Panc1 (cell line): ENCODE measurements around the gene SHISAL2A. TPM values are rescaled to one million over a fixed set of nuclear protein-coding genes. Genes with fewer than 3 reads are reported as not detected.

Experiments used
- ATAC-seq: fragments of 200-7000 bp; cut with Tn5 transposase; 2 replicates; pipeline ENCODE4 v1.9.1; 2020; ENCODE audit warnings: mild to moderate bottlenecking, moderate library complexity
- BruUV-seq: library from RNA; stranded (reverse); fragments of 400-500 nt; replicated peaks from 2 replicates; lab custom pipeline; 2021; lab: Mats Ljungman, UMichigan
- CTCF ChIA-PET: fragments of 300-600 bp; sonication (Branson Sonifier 250); formaldehyde crosslinking; loops from one replicate; lab custom pipeline; 2022; ENCODE audit warnings: antibody characterized with exemption; lab: Charles Lee
- POLR2A ChIA-PET: fragments of 300-600 bp; sonication (Branson Sonifier 250); formaldehyde crosslinking; loops from one replicate; lab custom pipeline; 2022; ENCODE audit warnings: antibody characterized with exemption; lab: Charles Lee
- DNase-seq: peaks from one replicate; pipeline ENCODE4 v3.0.0-alpha.2; 2010; ENCODE audit warnings: low read depth, low spot score
- H3K27ac ChIP-seq: 2 replicates; pipeline ENCODE4 v1.5.1; 2011; ENCODE audit warnings: mild to moderate bottlenecking, low read length, inconsistent platforms
- H3K27me3 ChIP-seq: fragments of 200-500 bp; sonication (Bioruptor generic); 2 replicates; pipeline ENCODE4 v1.6.0; 2014; ENCODE audit warnings: low read length, inconsistent platforms; ENCODE audit not compliant: control insufficient read depth, insufficient read depth
- H3K36me3 ChIP-seq: fragments of 200-500 bp; sonication (Bioruptor generic); 2 replicates; pipeline ENCODE4 v1.5.1; 2014; ENCODE audit warnings: inconsistent platforms, mild to moderate bottlenecking, low read length, moderate library complexity; ENCODE audit not compliant: control insufficient read depth, insufficient read depth
- H3K4me1 ChIP-seq: 2 replicates; pipeline ENCODE4 v1.5.1; 2011; ENCODE audit warnings: inconsistent platforms, mild to moderate bottlenecking, low read length, moderate library complexity; ENCODE audit not compliant: control insufficient read depth, insufficient read depth
- H3K4me3 ChIP-seq, 2 experiments: 2 replicates each; pipeline ENCODE4 v1.5.1; 2011 to 2012; ENCODE audit warnings: low read depth in 2 of 2, low read length in 2 of 2, mild to moderate bottlenecking in 2 of 2, inconsistent platforms in 1 of 2, moderate library complexity in 1 of 2
- H3K9me3 ChIP-seq: fragments of 200-500 bp; sonication (Bioruptor generic); 2 replicates; pipeline ENCODE4 v1.5.1; 2014; ENCODE audit warnings: low read depth, mild to moderate bottlenecking, inconsistent platforms, low read length, moderate library complexity; ENCODE audit not compliant: control insufficient read depth, insufficient read depth
- POLR2AphosphoS5 ChIP-seq: IDR thresholded peaks from 2 replicates; pipeline ENCODE4 v1.6.1; 2012; ENCODE audit warnings: mild to moderate bottlenecking, low read depth, low read length, moderate library complexity
- SIN3A ChIP-seq: IDR thresholded peaks from 2 replicates; pipeline ENCODE4 v1.6.1; 2012; ENCODE audit warnings: low read depth, mild to moderate bottlenecking, low read length, moderate library complexity, borderline replicate concordance; ENCODE audit not compliant: insufficient read depth
- TCF7L2 ChIP-seq: IDR thresholded peaks from 2 replicates; pipeline ENCODE4 v1.6.1; 2011; ENCODE audit warnings: mild to moderate bottlenecking, low read depth, low read length, inconsistent platforms
- in situ Hi-C: cut with HindIII; loops from 2 replicates; pipeline ENCODE4 v1.10.0; 2016; ENCODE audit warnings: low sequenced_read_pairs, low pct_unique_long_range_greater_than_20kb
- intact Hi-C: fragments of 100-400 bp; cut with micrococcal nuclease; formaldehyde crosslinking; loops from one replicate; pipeline ENCODE4 v1.10.0; 2022; ENCODE audit not compliant: unreplicated experiment
- total RNA-seq: library from RNA; stranded (reverse); gene quantifications from one replicate; pipeline ENCODE4 v1.2.1, GENCODE V29; 2021; ENCODE audit not compliant: unreplicated experiment
- TF ChIP-seq, protein P1 (sequence below), 2 experiments: IDR thresholded peaks; 2 replicates each; pipeline ENCODE4 v1.6.1; 2011 to 2012; ENCODE audit warnings: low read depth in 2 of 2, control low read depth in 1 of 2, low read length in 1 of 2, mild to moderate bottlenecking in 1 of 2, moderate library complexity in 1 of 2; ENCODE audit not compliant: insufficient read depth in 1 of 2
- TF ChIP-seq, protein P2 (sequence below): fragments of 450-650 bp; IDR thresholded peaks from 2 replicates; pipeline ENCODE4 v1.5.1; 2017; ENCODE audit warnings: mild to moderate bottlenecking

Gene SHISAL2A
- total RNA-seq, 1 experiment from 2014 or later, result 0.23 TPM

DNA sequence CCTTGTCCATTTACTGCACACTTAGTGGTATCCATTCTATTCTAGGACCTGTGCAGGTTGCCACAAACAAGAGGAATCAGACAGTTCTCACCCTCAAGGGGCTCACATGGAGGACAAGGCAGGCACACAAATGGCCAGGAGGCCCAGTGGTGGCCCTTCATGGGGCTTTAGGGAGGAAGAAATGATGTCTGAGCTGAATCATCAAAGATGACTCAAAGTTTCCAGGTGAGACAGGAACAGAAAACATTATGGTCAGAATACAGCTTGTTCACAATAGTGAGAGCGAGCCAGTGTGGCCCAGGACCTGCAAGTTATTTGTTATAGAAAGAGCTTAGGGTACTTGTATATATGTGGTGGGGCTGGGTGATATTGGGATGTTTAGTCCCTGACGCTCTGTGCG lies 26.4 kb downstream of the SHISAL2A start:
- ChIA-PET POLR2A (interaction anchor here (0.6 kb wide), 1 partner anchor 89 kb away, joined by 7 read pairs; no protein-coding TSS in a partner anchor), CTCF (no interaction called here)
- DNase-seq (no peak), ATAC-seq (no peak)
- no TSS peak for BruUV-seq
- Histone ChIP-seq H3K9me3 (no peaks in the 10 kb centered on the region), H3K4me1 (peaks cover 17% of the 10 kb centered on the region; the same call in 1 of the 2 replicates), H3K27me3 (no peaks in the 10 kb centered on the region), H3K4me3 (no peak overlapping the region), H3K27ac (no peak overlapping the region), H3K36me3 (no peaks in the 10 kb centered on the region)
- intact Hi-C loops, result loop anchor here (1.0 kb wide), 1 partner anchor 14 kb away; no protein-coding TSS in a partner anchor
- in situ Hi-C loops, result no loop called here
- TF ChIP-seq SIN3A (no peak), POLR2AphosphoS5 (no peak), TCF7L2 (no peak)
- TF ChIP-seq, protein P1, sequence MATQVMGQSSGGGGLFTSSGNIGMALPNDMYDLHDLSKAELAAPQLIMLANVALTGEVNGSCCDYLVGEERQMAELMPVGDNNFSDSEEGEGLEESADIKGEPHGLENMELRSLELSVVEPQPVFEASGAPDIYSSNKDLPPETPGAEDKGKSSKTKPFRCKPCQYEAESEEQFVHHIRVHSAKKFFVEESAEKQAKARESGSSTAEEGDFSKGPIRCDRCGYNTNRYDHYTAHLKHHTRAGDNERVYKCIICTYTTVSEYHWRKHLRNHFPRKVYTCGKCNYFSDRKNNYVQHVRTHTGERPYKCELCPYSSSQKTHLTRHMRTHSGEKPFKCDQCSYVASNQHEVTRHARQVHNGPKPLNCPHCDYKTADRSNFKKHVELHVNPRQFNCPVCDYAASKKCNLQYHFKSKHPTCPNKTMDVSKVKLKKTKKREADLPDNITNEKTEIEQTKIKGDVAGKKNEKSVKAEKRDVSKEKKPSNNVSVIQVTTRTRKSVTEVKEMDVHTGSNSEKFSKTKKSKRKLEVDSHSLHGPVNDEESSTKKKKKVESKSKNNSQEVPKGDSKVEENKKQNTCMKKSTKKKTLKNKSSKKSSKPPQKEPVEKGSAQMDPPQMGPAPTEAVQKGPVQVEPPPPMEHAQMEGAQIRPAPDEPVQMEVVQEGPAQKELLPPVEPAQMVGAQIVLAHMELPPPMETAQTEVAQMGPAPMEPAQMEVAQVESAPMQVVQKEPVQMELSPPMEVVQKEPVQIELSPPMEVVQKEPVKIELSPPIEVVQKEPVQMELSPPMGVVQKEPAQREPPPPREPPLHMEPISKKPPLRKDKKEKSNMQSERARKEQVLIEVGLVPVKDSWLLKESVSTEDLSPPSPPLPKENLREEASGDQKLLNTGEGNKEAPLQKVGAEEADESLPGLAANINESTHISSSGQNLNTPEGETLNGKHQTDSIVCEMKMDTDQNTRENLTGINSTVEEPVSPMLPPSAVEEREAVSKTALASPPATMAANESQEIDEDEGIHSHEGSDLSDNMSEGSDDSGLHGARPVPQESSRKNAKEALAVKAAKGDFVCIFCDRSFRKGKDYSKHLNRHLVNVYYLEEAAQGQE (IDR thresholded peaks at IDR 0.05; ENCODE audit: insufficient read depth in 1 of 2, low read depth in 2 of 2, low read length in 1 of 2), result no peak
- TF ChIP-seq, protein P2, sequence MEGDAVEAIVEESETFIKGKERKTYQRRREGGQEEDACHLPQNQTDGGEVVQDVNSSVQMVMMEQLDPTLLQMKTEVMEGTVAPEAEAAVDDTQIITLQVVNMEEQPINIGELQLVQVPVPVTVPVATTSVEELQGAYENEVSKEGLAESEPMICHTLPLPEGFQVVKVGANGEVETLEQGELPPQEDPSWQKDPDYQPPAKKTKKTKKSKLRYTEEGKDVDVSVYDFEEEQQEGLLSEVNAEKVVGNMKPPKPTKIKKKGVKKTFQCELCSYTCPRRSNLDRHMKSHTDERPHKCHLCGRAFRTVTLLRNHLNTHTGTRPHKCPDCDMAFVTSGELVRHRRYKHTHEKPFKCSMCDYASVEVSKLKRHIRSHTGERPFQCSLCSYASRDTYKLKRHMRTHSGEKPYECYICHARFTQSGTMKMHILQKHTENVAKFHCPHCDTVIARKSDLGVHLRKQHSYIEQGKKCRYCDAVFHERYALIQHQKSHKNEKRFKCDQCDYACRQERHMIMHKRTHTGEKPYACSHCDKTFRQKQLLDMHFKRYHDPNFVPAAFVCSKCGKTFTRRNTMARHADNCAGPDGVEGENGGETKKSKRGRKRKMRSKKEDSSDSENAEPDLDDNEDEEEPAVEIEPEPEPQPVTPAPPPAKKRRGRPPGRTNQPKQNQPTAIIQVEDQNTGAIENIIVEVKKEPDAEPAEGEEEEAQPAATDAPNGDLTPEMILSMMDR, result no peak

DNA sequence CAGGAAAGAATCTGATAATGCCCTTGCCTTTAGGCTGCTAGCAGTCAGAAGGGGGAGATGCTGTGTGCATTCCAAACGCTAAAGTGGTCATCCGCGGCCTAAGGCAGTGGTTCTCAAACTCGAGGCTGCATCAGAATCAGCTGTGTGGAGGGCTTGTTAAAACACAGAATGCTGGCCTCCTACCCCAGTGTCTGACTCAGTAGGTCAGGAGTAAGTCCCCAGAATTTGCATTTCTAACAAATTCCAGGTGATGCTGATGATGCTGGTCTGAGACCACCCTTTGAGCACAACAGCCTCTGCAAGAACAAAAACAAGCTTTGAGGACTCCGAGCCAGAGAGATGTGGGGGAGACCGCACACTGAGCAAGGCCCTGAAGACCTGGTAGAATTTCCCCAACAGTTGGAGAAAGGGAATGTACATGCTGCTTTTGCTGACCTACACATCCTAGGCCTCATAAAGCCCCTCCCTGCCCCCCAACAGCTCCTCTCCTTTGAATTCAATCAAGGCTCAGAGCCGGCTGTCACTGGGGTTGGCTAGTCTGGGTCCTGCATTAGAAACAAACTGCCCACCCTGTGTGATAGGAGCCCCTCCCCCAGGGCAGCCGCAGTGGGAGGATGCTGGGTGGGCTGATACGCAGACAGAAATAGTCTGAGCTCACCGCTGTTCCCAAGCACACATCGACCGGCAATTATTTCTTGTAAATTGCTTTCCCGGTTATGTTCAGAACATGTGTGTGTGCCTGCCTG lies 27.1 kb downstream of the SHISAL2A start:
- no peaks in the 10 kb centered on the region for H3K27me3 ChIP-seq
- no peak for DNase-seq
- H3K36me3 ChIP-seq, result no peaks in the 10 kb centered on the region
- intact Hi-C loops, result loop anchor here (1.0 to 10.0 kb wide), 3 partner anchors 13 to 235 kb away; no protein-coding TSS in a partner anchor
- peaks cover 17% of the 10 kb centered on the region; the same call in 1 of the 2 replicates for H3K4me1 ChIP-seq
- no peak for ATAC-seq
- H3K4me3 ChIP-seq, result no peak overlapping the region
- TF ChIP-seq TCF7L2 (no peak), SIN3A (no peak)
- no TSS peak for BruUV-seq
- no peaks in the 10 kb centered on the region for H3K9me3 ChIP-seq
- ChIA-PET POLR2A (interaction anchor here (0.5 to 0.6 kb wide), 2 partner anchors 89 to 93 kb away, joined by 3 to 7 read pairs; no protein-coding TSS in a partner anchor), CTCF (interaction anchor here (0.7 kb wide), 1 partner anchor 14 kb away, joined by 3 read pairs; no protein-coding TSS in a partner anchor)
- H3K27ac ChIP-seq, result no peak overlapping the region
- in situ Hi-C loops, result no loop called here
